Caco-2 (cell line): ENCODE data around the gene MMP23B. TPM values are rescaled to one million over a fixed set of nuclear protein-coding genes. Genes with fewer than 3 reads are reported as not detected.

Source experiments
- BruUV-seq: library from RNA; stranded (reverse); fragments of 400-500 nt; replicated peaks from 2 replicates; lab custom pipeline; 2021; lab: Mats Ljungman, UMichigan
- CTCF ChIA-PET: fragments of 300-600 bp; sonication (Branson Sonifier 250); formaldehyde crosslinking; loops from one replicate; lab custom pipeline; 2022; ENCODE audit warnings: antibody characterized with exemption; lab: Charles Lee
- POLR2A ChIA-PET: fragments of 300-600 bp; sonication (Branson Sonifier 250); formaldehyde crosslinking; loops from one replicate; lab custom pipeline; 2022; ENCODE audit warnings: antibody characterized with exemption; lab: Charles Lee
- DNase-seq, 2 experiments: peaks; one replicate each; pipeline versions ENCODE4 v3.0.0 to v3.0.0-alpha.2; 2020 to 2022
- H3K27me3 ChIP-seq: replicated peaks from 2 replicates; pipeline ENCODE4 v1.6.0; 2011; ENCODE audit warnings: low read length; ENCODE audit not compliant: control insufficient read depth, insufficient read depth
- H3K36me3 ChIP-seq: 2 replicates; pipeline ENCODE4 v1.5.1; 2011; ENCODE audit warnings: low read length; ENCODE audit not compliant: control insufficient read depth, insufficient read depth
- H3K4me1 ChIP-seq: fragments of 250-450 bp; sonication (Bioruptor Pico); 2 replicates; pipeline ENCODE4 v1.5.1; 2020; ENCODE audit warnings: mild to moderate bottlenecking
- H3K4me3 ChIP-seq: 2 replicates; pipeline ENCODE4 v1.5.1; 2011; ENCODE audit warnings: low read depth, mild to moderate bottlenecking, control low read depth, low read length
- H3K9me3 ChIP-seq: fragments of 250-450 bp; sonication (Bioruptor Pico); 2 replicates; pipeline ENCODE4 v1.5.1; 2020; ENCODE audit warnings: mild to moderate bottlenecking, moderate library complexity
- H3K27ac Mint-ChIP-seq: one replicate; pipeline ENCODE4 v1.8.0; 2022; ENCODE audit warnings: mixed read lengths; ENCODE audit not compliant: unreplicated experiment
- H3K27me3 Mint-ChIP-seq: one replicate; pipeline ENCODE4 v1.8.0; 2022; ENCODE audit warnings: mixed read lengths; ENCODE audit not compliant: insufficient read depth, unreplicated experiment
- H3K36me3 Mint-ChIP-seq: one replicate; pipeline ENCODE4 v1.8.0; 2022; ENCODE audit warnings: mild to moderate bottlenecking, mixed read lengths; ENCODE audit not compliant: insufficient read depth, unreplicated experiment
- H3K4me1 Mint-ChIP-seq: one replicate; pipeline ENCODE4 v1.8.0; 2022; ENCODE audit warnings: low read depth, mixed read lengths; ENCODE audit not compliant: unreplicated experiment
- H3K4me3 Mint-ChIP-seq: one replicate; pipeline ENCODE4 v1.8.0; 2022; ENCODE audit warnings: mild to moderate bottlenecking, moderate library complexity, mixed read lengths; ENCODE audit not compliant: unreplicated experiment
- H3K9me3 Mint-ChIP-seq: one replicate; pipeline ENCODE4 v1.8.0; 2022; ENCODE audit warnings: mixed read lengths; ENCODE audit not compliant: unreplicated experiment
- intact Hi-C: fragments of 100-400 bp; cut with micrococcal nuclease; formaldehyde crosslinking; loops from one replicate; pipeline ENCODE4 v1.10.0; 2022; ENCODE audit not compliant: unreplicated experiment
- total RNA-seq: library from RNA; stranded (reverse); gene quantifications from 2 replicates; pipeline ENCODE4 v1.2.3, GENCODE V29; 2022
- TF ChIP-seq, protein P1 (sequence below), 2 experiments: fragments of 200-600 bp in 1 of 2; IDR thresholded peaks; 1 replicate in 1 of 2; 2 replicates in 1 of 2; pipeline versions ENCODE4 v1.5.1 to v1.8.0; 2011 to 2022; ENCODE audit warnings: antibody characterized with exemption in 1 of 2, control low read depth in 1 of 2, inconsistent platforms in 1 of 2, low read depth in 1 of 2, low read length in 1 of 2, mild to moderate bottlenecking in 1 of 2, moderate library complexity in 1 of 2; ENCODE audit not compliant: insufficient read depth in 1 of 2, severe bottlenecking in 1 of 2, unreplicated experiment in 1 of 2

MMP23B gene
- total RNA-seq, 1 experiment from 2014 or later = 6.0 TPM

DNA sequence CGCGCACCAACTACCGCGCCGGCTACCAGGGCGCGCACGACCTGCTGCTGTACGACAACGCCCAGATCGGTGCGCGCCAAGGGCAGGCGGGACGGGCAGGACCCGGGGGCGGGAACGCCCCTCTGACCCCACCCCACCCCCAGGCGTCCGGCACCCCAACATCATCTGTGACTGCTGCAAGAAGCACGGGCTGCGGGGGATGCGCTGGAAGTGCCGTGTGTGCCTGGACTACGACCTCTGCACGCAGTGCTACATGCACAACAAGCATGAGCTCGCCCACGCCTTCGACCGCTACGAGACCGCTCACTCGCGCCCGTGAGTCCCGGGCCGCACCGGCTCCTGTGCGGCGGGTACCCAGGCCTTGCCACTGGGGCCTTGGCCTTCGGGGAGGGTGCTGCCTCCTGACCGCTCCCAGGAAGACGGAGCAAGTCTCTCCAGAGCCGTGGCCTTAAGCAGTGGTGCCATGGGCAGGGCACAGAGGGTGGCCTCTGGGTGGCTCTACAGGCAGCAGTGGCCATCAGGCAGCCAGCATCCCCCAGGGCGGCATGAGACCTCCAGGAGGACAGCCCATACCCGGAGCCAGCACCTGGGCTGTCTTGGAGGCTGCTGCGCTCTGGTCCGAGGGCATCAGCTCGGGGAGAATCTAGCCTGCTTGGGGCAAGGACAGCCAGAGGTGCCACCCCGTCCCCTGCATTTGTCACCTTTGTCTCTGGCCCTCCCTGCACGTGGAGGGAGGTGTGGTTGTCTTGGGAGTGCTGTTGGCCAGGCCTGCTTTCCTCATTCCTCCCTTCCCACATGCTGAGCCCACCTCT is 8.1 kb upstream of the MMP23B start:
- Mint-ChIP-seq H3K4me1 (no peaks in the 10 kb centered on the region), H3K27ac (no peak overlapping the region), H3K27me3 (no peaks in the 10 kb centered on the region), H3K9me3 (no peaks in the 10 kb centered on the region), H3K36me3 (peaks cover 10% of the 10 kb centered on the region), H3K4me3 (no peak overlapping the region)
- DNase-seq = no peak
- intact Hi-C loops = no loop called here
- CTCF ChIA-PET = no interaction called here
- no peaks in the 10 kb centered on the region for H3K36me3 ChIP-seq
- no peak overlapping the region for H3K4me3 ChIP-seq
- TF ChIP-seq, protein P1, sequence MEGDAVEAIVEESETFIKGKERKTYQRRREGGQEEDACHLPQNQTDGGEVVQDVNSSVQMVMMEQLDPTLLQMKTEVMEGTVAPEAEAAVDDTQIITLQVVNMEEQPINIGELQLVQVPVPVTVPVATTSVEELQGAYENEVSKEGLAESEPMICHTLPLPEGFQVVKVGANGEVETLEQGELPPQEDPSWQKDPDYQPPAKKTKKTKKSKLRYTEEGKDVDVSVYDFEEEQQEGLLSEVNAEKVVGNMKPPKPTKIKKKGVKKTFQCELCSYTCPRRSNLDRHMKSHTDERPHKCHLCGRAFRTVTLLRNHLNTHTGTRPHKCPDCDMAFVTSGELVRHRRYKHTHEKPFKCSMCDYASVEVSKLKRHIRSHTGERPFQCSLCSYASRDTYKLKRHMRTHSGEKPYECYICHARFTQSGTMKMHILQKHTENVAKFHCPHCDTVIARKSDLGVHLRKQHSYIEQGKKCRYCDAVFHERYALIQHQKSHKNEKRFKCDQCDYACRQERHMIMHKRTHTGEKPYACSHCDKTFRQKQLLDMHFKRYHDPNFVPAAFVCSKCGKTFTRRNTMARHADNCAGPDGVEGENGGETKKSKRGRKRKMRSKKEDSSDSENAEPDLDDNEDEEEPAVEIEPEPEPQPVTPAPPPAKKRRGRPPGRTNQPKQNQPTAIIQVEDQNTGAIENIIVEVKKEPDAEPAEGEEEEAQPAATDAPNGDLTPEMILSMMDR (IDR thresholded peaks at IDR 0.05; ENCODE audit: insufficient read depth in 1 of 2, low read depth in 1 of 2, low read length in 1 of 2, severe bottlenecking in 1 of 2, unreplicated experiment in 1 of 2) = no peak
- POLR2A ChIA-PET = no interaction called here
- H3K9me3 ChIP-seq = no peaks in the 10 kb centered on the region
- no TSS peak for BruUV-seq
- no peaks in the 10 kb centered on the region for H3K27me3 ChIP-seq
- no peaks in the 10 kb centered on the region for H3K4me1 ChIP-seq

DNA sequence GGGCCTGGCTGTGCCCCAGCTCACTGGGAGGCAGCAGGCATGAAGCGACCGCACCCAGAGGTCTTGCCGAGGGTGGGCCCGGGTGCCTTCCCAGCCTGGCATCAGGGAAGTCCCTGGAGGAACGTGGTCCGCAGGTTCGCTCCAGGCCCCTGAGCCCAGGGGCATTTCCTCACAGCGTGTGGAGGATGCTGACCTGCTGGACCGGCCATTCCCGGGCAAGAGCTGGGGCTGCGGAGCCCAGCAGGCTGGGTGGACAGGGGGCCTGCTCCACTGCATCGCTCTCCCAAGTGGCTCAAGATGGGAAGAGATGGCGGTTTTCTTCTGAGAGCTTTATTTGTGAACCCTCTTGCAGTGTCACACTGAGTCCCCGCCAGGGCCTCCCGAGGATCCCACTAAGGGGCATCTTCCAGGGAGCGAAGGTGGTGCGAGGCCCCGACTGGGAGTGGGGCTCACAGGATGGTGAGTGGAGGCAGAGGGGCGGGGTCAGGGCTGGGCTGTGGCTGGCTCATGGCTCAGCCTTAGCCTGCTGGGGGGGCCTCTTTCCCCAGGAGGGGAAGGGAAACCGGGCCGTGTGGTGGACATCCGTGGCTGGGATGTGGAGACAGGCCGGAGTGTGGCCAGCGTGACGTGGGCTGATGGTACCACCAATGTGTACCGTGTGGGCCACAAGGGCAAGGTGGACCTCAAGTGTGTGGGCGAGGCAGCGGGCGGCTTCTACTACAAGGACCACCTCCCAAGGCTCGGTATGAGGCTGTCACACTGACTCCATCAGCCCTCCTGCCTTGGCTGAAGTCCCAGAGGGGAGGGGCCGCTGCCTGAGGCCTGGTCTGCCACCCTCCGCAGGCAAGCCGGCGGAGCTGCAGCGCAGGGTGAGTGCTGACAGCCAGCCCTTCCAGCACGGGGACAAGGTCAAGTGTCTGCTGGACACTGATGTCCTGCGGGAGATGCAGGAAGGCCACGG is 7.2 kb upstream of the MMP23B start:
- ChIA-PET CTCF (no interaction called here), POLR2A (no interaction called here)
- no peak for DNase-seq
- Histone ChIP-seq H3K4me3 (no peak overlapping the region), H3K27me3 (no peaks in the 10 kb centered on the region), H3K36me3 (no peaks in the 10 kb centered on the region), H3K9me3 (no peaks in the 10 kb centered on the region), H3K4me1 (no peaks in the 10 kb centered on the region)
- TF ChIP-seq, protein P1 (IDR thresholded peaks at IDR 0.05; ENCODE audit: insufficient read depth in 1 of 2, low read depth in 1 of 2, low read length in 1 of 2, severe bottlenecking in 1 of 2, unreplicated experiment in 1 of 2) = no peak
- no peak overlapping the region for H3K27ac Mint-ChIP-seq
- no peak overlapping the region for H3K4me3 Mint-ChIP-seq
- no peaks in the 10 kb centered on the region for H3K9me3 Mint-ChIP-seq
- H3K27me3 Mint-ChIP-seq = no peaks in the 10 kb centered on the region
- intact Hi-C loops = no loop called here
- H3K4me1 Mint-ChIP-seq = no peaks in the 10 kb centered on the region
- H3K36me3 Mint-ChIP-seq = peaks cover 7% of the 10 kb centered on the region
- no TSS peak for BruUV-seq

- no peaks in the 10 kb centered on the region for H3K27me3 Mint-ChIP-seq
- ChIA-PET CTCF (no interaction called here), POLR2A (no interaction called here)
- Histone ChIP-seq H3K36me3 (no peaks in the 10 kb centered on the region), H3K9me3 (no peaks in the 10 kb centered on the region), H3K27me3 (no peaks in the 10 kb centered on the region), H3K4me1 (no peaks in the 10 kb centered on the region), H3K4me3 (no peak overlapping the region)
- intact Hi-C loops = no loop called here
- H3K4me1 Mint-ChIP-seq = no peaks in the 10 kb centered on the region
- no peaks in the 10 kb centered on the region for H3K9me3 Mint-ChIP-seq
- BruUV-seq = no TSS peak
- H3K36me3 Mint-ChIP-seq = peaks cover 11% of the 10 kb centered on the region
- H3K27ac Mint-ChIP-seq = no peak overlapping the region
- H3K4me3 Mint-ChIP-seq = no peak overlapping the region
- TF ChIP-seq, protein P1 (IDR thresholded peaks at IDR 0.05; ENCODE audit: insufficient read depth in 1 of 2, low read depth in 1 of 2, low read length in 1 of 2, severe bottlenecking in 1 of 2, unreplicated experiment in 1 of 2) = no peak
- no peak for DNase-seq
Observed at GRCh38 chr1:1625404-1625775, 6.6 kb upstream of the MMP23B start.
